M059J (cell line): ENCODE results near the gene TTC28. TPM values are rescaled to one million over a fixed set of nuclear protein-coding genes. Genes with fewer than 3 reads are reported as not detected.

Source experiments
- DNase-seq: peaks from one replicate; pipeline ENCODE4 v3.0.0-alpha.2; 2012; ENCODE audit warnings: low read depth
- total RNA-seq: library from RNA; depleted of rRNA; stranded (reverse); fragments of >200 nt; shearing (Covaris generic); gene quantifications from 2 replicates; pipeline ENCODE4 v1.2.3, GENCODE V29; 2014

The TTC28 gene
- total RNA-seq, 1 experiment from 2014 or later, result 13.9 TPM

- DNase-seq, result no peak
Measured at GRCh38 chr22:28058036-28058435, 621.6 kb downstream of the TTC28 start.

DNA sequence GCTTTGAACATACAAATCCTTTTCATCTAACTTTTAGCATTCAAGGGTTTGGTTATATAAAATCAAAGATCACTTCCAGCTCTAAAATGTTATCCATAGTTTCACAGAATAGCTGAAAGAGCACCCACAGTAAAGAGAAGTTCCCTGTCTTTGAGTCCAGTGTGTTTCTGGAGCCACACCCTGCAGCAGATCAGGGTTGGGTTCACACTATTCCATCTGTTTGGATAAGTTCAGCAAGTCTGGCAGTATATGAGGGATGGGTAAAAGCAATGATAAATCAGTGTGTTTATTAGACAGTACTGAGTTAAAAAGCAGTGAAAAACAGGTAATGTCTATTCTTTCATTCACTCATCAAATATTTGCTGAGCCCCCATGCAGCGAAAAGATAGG is 624.8 kb downstream of the TTC28 start:
- no peak for DNase-seq

GRCh38 chr22:28053896-28054818 is 625.5 kb downstream of the TTC28 start:
- no peak for DNase-seq

- no peak for DNase-seq
Measured at GRCh38 chr22:28052825-28053269, 626.8 kb downstream of the TTC28 start.

DNA sequence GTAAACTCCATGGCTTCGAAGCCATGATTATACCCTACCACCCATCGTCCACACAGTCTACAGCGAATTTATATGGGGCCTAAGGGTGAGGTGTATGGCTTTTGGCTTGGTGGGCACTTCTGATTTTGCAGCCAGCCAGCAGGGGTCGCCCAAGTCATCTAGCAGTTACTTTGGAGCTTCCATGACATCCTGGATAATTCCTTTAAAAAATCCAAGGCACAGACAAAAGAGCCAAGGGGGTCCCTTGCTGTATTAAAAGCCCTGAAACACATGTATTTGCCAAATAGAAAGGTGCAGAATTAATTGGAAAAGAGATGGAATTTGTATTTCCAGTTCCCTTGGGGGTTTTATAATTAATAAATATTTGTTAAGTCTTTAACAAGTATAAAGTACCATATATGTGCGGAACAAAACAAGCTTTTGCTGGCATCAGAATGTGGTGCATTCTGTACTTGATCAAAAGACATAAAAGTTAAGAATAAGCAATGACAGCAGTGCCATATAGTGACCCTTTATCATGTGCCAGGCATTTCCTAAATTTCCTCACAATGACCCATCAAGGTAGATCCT is 627.8 kb downstream of the TTC28 start:
- DNase-seq, result peak; percentile 52

DNA sequence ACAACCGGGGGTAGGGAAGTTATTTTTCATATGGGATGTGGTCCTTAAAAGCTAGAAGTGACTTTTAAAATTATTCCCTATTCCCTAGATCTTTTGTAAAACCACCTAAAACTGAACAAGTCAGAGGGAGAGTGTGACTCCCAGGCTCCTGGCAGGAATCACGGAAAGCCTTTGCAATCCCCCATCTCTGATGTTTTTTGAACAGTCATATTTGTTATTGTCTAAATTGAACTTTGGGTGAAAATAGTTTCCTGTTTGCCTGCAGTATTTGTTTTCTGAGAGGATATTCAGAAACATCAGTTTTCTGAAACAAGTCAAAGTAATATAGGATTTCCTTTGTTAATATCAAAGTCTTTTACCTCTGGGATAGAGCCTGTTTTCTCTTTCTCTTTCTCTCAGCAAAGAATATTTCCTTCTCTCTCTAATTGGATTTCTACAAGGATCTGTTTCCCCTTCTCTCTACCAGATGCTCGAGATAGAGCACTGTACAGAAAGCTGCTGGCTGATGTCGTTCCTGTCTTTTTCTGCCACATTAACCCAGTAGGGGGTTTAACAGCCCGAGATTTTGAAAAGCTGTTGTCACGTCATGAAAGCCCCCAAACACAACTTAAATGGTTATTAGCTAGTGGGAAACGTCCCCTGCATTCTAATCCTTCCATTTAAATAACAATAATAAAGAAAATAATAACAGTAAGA is 628.4 kb downstream of the TTC28 start:
- no peak for DNase-seq

DNA sequence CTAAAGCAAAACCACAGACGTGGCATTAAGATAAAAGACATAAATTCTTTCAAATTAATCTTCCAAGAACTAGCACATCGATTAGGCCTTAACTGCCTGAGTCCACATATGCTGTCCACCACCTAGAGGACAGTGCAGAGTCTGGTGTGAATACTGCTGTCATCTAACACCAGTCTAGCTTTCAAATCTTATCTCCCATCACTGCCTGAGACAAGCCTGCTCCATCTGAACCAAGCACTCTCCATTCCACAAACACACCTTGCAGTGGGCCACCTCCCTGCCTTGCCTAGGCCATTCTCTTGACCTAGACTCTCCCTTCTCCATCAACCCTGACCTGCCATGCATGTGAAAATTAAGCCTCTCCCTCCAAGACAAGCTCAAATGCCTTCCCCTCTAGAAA is 631.1 kb downstream of the TTC28 start:
- no peak for DNase-seq

GRCh38 chr22:28047740-28048139 is 631.9 kb downstream of the TTC28 start:
- no peak for DNase-seq

DNA sequence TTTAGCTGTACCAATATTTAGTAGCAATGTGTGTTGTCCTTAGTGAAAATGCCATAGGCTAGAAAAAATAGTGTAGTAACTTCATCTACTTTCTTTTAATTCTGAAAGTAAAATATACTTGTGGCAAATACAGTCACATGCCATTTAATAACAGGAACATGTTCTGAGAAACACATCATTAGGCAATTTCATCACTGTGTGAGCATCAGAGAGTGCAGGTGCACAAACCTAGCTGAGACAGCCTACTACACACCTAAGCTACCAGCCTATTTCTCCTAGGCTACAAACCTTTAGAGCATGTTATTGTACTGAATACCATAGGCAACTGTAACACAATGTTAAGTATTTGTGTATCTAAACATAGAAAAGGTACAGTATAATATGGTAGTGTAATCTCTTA is 633.5 kb downstream of the TTC28 start:
- DNase-seq, result no peak

DNA sequence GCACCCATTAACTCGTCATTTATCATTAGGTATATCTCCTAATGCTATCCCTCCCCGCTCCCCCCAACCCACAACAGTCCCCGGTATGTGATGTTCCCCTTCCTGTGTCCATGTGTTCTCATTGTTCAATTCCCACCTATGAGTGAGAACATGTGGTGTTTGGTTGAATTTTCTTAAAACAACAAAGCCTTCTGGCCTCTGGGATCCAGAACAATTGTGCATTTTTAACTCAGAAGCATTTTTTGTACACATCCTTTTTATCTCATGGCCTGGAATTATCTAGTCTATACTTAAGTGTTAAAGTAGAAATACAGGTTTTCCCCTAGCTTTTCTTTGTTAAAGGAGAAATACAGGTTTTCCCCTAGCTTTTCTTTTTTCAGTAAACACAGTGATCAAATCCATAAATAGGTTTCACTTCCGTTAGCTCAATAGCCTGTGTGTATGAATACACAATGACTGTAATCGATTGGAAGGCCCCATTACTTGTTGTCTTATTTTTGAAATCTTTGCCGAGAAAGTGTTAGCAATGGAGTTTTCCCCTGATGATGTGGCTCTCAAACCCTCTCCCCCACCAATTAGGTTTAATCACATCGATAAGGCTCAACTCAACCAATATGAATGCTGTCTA is 635.0 kb downstream of the TTC28 start:
- no peak for DNase-seq

DNA sequence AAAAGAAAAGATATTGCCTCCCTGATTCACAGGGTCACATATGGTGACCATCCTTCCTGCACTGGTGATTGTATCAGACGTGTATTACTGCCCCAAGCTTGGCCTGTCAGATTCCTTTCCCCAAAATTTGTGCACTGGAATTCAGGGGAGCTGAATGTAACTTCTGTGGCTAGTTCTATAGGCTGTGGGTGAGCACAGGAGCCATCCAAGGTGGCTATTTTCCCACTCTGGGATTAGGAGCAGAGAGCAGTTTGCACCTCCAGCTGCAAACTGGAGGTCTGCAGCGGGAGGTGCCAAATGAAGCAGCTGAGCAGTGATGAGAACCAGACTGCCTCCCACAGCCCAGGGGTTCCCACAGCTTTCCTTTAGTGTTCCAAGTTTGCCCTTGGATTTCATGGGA is 636.4 kb downstream of the TTC28 start:
- no peak for DNase-seq

DNA sequence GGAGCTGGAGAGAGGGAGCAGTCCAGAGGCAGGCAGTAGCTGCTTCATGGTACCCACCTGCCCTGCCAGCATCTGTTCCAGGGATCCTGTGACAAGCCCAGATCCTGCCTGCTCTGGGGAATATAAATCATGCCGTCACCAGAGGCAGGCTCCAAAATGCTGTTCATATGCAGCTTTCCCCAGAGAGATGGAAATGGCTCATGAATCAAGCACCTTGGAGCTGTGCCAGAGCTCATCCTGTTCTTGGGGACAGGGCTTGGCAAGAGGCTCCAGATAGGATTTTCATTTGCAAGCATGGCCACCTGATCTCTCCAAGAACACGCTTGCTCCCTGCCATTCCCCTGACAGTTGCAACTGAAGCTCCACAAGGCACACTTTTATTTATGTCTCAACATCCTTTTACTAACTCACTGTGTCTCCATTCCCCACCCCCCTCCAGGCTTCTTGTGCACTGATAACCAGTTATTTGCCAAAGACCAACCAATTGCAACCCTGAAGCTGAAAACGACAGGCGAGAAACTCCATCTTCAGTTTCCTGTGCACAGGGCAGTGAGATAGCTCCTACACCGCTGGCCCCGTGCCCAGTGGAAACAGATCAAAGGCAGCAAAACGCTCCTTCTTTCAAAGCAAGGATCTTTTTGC is 644.8 kb downstream of the TTC28 start:
- DNase-seq, result peak; percentile 63

DNA sequence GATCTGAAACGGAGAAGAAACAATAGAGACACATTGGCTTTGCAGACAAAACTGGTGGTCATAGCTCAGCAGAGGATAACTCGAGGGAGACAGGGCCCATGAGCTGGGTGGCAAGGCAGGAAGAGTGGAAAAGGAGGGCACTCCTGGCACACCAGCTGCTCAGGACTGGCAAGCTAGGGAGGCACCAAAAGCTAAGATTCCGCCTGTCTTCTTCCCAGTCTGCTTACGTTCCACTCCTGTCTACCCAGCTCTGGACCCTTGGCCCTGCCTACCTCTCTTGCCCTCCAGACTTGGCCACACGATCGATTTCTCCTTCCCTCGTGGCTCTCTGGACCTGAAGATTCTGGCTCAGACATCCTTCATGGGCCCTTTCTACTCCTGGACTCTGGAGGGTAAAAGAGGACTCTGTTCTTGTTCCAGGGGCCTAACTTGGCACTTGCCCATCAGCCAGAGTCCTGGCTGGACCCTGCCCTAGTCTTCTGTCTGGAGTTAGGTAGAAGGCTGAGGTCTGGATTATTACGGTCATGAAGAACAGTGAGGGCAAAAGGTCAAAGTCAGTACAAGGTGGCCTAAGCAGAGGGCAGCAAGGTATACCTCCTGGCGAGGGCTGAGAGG is 645.4 kb downstream of the TTC28 start:
- DNase-seq, result no peak

DNA sequence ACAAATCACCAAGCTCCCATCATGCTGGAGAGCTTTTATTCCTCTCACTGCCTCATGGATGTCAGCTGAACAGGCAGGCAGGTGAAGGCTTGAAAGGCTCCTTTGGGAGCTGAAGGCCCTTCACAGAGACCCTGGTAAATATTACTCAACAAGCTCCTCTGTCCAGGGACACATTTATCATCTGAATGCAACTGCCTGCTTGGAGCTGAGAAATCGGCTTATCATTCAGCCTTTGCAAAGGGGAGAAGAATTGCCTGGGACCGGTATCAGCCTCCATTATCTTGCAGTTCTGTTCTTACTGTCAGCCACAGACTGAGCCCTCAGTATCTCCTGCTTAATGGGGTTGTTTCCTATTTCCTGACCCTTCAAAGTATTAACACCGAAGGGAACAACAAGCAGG is 646.8 kb downstream of the TTC28 start:
- DNase-seq, result no peak

GRCh38 chr22:28031383-28031922 is 648.2 kb downstream of the TTC28 start:
- no peak for DNase-seq

DNA sequence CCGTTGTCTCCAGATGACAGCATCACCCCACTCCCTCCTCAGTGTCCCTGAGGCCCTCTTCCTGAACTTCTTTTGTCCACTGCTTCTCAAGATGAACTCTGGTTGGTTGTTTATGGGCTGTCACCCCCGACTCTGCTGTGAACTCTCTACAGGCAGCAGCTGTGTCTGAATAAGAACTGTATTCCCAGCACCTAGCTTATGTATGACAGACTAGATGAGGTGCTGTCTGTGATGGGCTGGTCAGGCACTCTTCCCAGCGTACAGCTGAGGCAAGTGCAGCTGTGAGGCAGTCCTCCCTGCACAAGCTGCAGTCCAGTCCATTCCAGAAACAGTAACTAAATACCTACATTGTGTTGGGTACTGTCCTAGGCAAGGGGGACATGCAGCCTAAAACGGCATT is 649.2 kb downstream of the TTC28 start:
- no peak for DNase-seq

- no peak for DNase-seq
Measured at GRCh38 chr22:28029956-28030355, 649.7 kb downstream of the TTC28 start.

GRCh38 chr22:28029201-28029948 is 650.3 kb downstream of the TTC28 start:
- DNase-seq, result peak; percentile 91

GRCh38 chr22:28027453-28028448 is 651.9 kb downstream of the TTC28 start:
- DNase-seq, result no peak
